ENCODE data around the gene MROH9.
"Not testable (repeated sequence)": the region's sequence is repeated elsewhere in the genome, so short reads cannot be mapped to it uniquely, and the experiment has no call there.

Gene MROH9

DNA sequence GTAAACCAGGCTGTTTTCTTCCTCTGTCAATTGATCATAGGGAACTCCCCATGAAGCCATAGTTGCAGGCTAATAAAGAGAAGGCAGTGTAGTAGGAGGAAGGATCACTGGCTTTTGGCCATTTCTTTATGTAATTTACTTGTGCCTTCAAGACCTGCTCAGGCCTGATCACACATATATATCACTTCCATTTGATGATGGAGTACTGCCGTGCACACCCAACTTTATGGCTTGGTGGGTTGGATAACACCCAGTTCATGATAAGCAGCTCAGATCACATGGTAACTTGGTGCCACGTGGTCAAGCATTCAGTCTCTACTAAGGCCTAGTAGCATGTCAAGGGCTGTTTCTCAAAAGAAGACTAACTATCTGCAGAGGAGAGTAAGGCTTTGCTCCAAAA is 4.1 kb downstream of the MROH9 start:
- Histone ChIP-seq H4K20me1 (ENCODE audit: insufficient read depth, low read length) (no peaks in the 10 kb centered on the region), H3K4me2 (ENCODE audit: low read depth, low read length) (no peak overlapping the region), H3K79me2 (ENCODE audit: low read length) (no peaks in the 10 kb centered on the region), H3K4me3 (ENCODE audit: low read length) (no peak overlapping the region), H3K4me1 (ENCODE audit: low read length) (no peaks in the 10 kb centered on the region), H3K9me2 (replicated peaks; ENCODE audit: insufficient read depth, low read length) (no peaks in the 10 kb centered on the region), H3K27ac (ENCODE audit: low read length) (no peak overlapping the region), H3K36me3 (replicated peaks; ENCODE audit: insufficient read depth, low read length) (no peaks in the 10 kb centered on the region), H3K9ac (ENCODE audit: low read length) (no peak overlapping the region), H3F3A (ENCODE audit: insufficient read depth, low read length) (no peaks in the 10 kb centered on the region), H3K9me3 (replicated peaks; ENCODE audit: insufficient read depth, low read length) (no peaks in the 10 kb centered on the region), H2AFZ (ENCODE audit: low read length) (no peak overlapping the region), H3K27me3 (replicated peaks; ENCODE audit: insufficient read depth, low read length) (no peaks in the 10 kb centered on the region)
- DNase-seq = no peak
- TF ChIP-seq, protein P1, sequence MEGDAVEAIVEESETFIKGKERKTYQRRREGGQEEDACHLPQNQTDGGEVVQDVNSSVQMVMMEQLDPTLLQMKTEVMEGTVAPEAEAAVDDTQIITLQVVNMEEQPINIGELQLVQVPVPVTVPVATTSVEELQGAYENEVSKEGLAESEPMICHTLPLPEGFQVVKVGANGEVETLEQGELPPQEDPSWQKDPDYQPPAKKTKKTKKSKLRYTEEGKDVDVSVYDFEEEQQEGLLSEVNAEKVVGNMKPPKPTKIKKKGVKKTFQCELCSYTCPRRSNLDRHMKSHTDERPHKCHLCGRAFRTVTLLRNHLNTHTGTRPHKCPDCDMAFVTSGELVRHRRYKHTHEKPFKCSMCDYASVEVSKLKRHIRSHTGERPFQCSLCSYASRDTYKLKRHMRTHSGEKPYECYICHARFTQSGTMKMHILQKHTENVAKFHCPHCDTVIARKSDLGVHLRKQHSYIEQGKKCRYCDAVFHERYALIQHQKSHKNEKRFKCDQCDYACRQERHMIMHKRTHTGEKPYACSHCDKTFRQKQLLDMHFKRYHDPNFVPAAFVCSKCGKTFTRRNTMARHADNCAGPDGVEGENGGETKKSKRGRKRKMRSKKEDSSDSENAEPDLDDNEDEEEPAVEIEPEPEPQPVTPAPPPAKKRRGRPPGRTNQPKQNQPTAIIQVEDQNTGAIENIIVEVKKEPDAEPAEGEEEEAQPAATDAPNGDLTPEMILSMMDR (IDR thresholded peaks at IDR 0.05; ENCODE audit: low read length) = no peak

DNA sequence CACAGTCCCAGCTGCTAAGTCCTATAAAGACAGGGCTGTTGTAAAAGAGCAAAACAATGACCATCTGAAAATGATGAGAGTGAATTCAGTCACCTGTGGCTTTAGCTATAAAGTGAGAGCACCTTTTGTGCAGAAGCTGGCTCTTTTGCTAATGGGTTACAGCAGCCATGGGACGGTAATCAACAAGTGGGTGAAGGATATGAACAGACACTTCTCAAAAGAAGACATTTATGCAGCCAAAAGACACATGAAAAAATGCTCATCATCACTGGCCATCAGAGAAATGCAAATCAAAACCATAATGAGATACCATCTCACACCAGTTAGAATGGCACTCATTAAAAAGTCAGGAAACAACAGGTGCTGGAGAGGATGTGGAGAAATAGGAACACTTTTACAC is 16.4 kb downstream of the MROH9 start:
- not testable (repeated sequence) for H3K27me3 ChIP-seq (replicated peaks; ENCODE audit: insufficient read depth, low read length); H3K27ac ChIP-seq (ENCODE audit: low read length); H2AFZ ChIP-seq (ENCODE audit: low read length); H3K4me3 ChIP-seq (ENCODE audit: low read length); DNase-seq; H3K79me2 ChIP-seq (ENCODE audit: low read length); H3K4me1 ChIP-seq (ENCODE audit: low read length); H3K4me2 ChIP-seq (ENCODE audit: low read depth, low read length); H3K9me3 ChIP-seq (replicated peaks; ENCODE audit: insufficient read depth, low read length); H3F3A ChIP-seq (ENCODE audit: insufficient read depth, low read length); H4K20me1 ChIP-seq (ENCODE audit: insufficient read depth, low read length); H3K9ac ChIP-seq (ENCODE audit: low read length); H3K36me3 ChIP-seq (replicated peaks; ENCODE audit: insufficient read depth, low read length); H3K9me2 ChIP-seq (replicated peaks; ENCODE audit: insufficient read depth, low read length)

DNA sequence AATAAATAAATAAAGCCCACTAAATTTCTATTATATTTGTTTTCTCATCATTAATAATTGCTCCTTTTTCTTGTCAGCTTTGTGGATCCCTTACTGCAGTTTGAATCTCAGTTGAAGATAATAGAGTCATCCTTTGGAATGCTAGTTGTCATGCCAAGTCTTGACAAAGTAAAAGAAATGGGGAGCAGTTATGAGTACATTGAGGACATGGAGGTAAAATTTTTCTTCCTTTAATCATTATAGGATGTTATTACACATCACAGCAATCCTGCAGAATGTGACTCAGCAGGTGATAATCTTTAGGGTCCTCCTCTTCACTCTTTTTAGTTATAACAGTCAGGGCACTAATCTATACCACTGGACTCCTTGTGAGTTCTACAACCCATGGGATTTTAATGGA is 24.1 kb downstream of the MROH9 start:
- Histone ChIP-seq H3K9ac (ENCODE audit: low read length) (no peak overlapping the region), H3K36me3 (replicated peaks; ENCODE audit: insufficient read depth, low read length) (no peaks in the 10 kb centered on the region), H3K9me2 (replicated peaks; ENCODE audit: insufficient read depth, low read length) (no peaks in the 10 kb centered on the region), H3F3A (ENCODE audit: insufficient read depth, low read length) (no peaks in the 10 kb centered on the region), H3K27ac (ENCODE audit: low read length) (no peak overlapping the region), H3K79me2 (ENCODE audit: low read length) (no peaks in the 10 kb centered on the region), H3K27me3 (replicated peaks; ENCODE audit: insufficient read depth, low read length) (no peaks in the 10 kb centered on the region), H3K4me3 (ENCODE audit: low read length) (no peak overlapping the region), H4K20me1 (ENCODE audit: insufficient read depth, low read length) (no peaks in the 10 kb centered on the region), H3K4me2 (ENCODE audit: low read depth, low read length) (no peak overlapping the region), H3K4me1 (ENCODE audit: low read length) (no peaks in the 10 kb centered on the region), H2AFZ (ENCODE audit: low read length) (no peak overlapping the region), H3K9me3 (replicated peaks; ENCODE audit: insufficient read depth, low read length) (no peaks in the 10 kb centered on the region)
- no peak for DNase-seq
- TF ChIP-seq, protein P1 (IDR thresholded peaks at IDR 0.05; ENCODE audit: low read length) = no peak
- TF ChIP-seq EZH2phosphoT487 (IDR thresholded peaks at IDR 0.05; ENCODE audit: low read length) (no peak), EZH2 (optimal IDR thresholded peaks at IDR 0.05; ENCODE audit: low read depth, low read length) (no peak)

DNA sequence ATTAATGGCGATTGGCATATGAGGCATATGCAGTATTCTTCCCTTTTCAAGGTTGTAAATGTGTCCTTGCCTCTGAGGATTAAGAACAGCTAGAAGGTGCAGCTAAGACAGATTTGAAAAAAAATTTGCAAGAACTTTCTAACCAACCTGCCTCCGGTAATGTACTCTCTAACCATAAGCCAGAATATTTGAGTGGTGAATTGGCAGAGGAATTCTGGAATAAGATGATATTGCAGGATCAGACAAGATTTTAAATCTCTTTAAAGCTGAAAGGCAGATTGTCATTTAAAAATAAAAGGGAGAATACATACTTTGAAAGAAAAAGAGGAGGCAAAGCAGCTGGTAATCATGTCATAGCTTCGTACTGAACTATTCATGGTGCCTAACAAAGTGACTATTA is 29.2 kb downstream of the MROH9 start:
- no peak overlapping the region for H3K4me3 ChIP-seq (ENCODE audit: low read length)

More for the DNA sequence above, 29.2 kb downstream of the MROH9 start:
- H3F3A ChIP-seq (ENCODE audit: insufficient read depth, low read length) = no peaks in the 10 kb centered on the region
- H3K9ac ChIP-seq (ENCODE audit: low read length) = no peak overlapping the region
- no peaks in the 10 kb centered on the region for H4K20me1 ChIP-seq (ENCODE audit: insufficient read depth, low read length)
- TF ChIP-seq EZH2 (optimal IDR thresholded peaks at IDR 0.05; ENCODE audit: low read depth, low read length) (no peak), EZH2phosphoT487 (IDR thresholded peaks at IDR 0.05; ENCODE audit: low read length) (no peak)
- H2AFZ ChIP-seq (ENCODE audit: low read length) = no peak overlapping the region
- no peaks in the 10 kb centered on the region for H3K4me1 ChIP-seq (ENCODE audit: low read length)
- H3K4me2 ChIP-seq (ENCODE audit: low read depth, low read length) = no peak overlapping the region
- no peaks in the 10 kb centered on the region for H3K9me2 ChIP-seq (replicated peaks; ENCODE audit: insufficient read depth, low read length)
- no peaks in the 10 kb centered on the region for H3K36me3 ChIP-seq (replicated peaks; ENCODE audit: insufficient read depth, low read length)
- no peaks in the 10 kb centered on the region for H3K79me2 ChIP-seq (ENCODE audit: low read length)
- no peaks in the 10 kb centered on the region for H3K9me3 ChIP-seq (replicated peaks; ENCODE audit: insufficient read depth, low read length)
- no peak overlapping the region for H3K27ac ChIP-seq (ENCODE audit: low read length)
- no peak for DNase-seq
- H3K27me3 ChIP-seq (replicated peaks; ENCODE audit: insufficient read depth, low read length) = no peaks in the 10 kb centered on the region
